ENCODE results near the gene PIGC.
A peak's percentile ranks its signal among the peaks of the same experiment; 100 is the strongest.

Gene PIGC

GRCh38 chr1:172431204-172431603 lies 12.7 kb downstream of the PIGC start:
- peak overlapping the region; percentile 72 for H3K27ac ChIP-seq
- TF ChIP-seq ZFX (IDR thresholded peaks at IDR 0.05) (no peak), CTCF (conservative IDR thresholded peaks at IDR 0.05) (no peak)

GRCh38 chr1:172430128-172430454 lies 13.8 kb downstream of the PIGC start:
- no peak for TF ChIP-seq ZFX (IDR thresholded peaks at IDR 0.05)
- TF ChIP-seq CTCF (conservative IDR thresholded peaks at IDR 0.05), result no peak
- no peak overlapping the region for H3K27ac ChIP-seq

GRCh38 chr1:172429331-172430127 lies 14.3 kb downstream of the PIGC start:
- TF ChIP-seq ZFX (IDR thresholded peaks at IDR 0.05) (no peak), CTCF (conservative IDR thresholded peaks at IDR 0.05) (peak; percentile 96)
- no peak overlapping the region for H3K27ac ChIP-seq

- TF ChIP-seq ZFX (IDR thresholded peaks at IDR 0.05) (no peak), CTCF (conservative IDR thresholded peaks at IDR 0.05) (no peak)
- no peak overlapping the region for H3K27ac ChIP-seq
Measured at GRCh38 chr1:172427191-172427590, 16.7 kb downstream of the PIGC start.

- TF ChIP-seq CTCF (conservative IDR thresholded peaks at IDR 0.05) (no peak), ZFX (IDR thresholded peaks at IDR 0.05) (no peak)
- no peak overlapping the region for H3K27ac ChIP-seq
Measured at GRCh38 chr1:172425339-172425738, 18.5 kb downstream of the PIGC start.

- TF ChIP-seq CTCF (conservative IDR thresholded peaks at IDR 0.05) (no peak), ZFX (IDR thresholded peaks at IDR 0.05) (no peak)
- no peak overlapping the region for H3K27ac ChIP-seq
Measured at GRCh38 chr1:172423336-172423735, 20.5 kb downstream of the PIGC start.

- H3K27ac ChIP-seq, result no peak overlapping the region
- TF ChIP-seq CTCF (conservative IDR thresholded peaks at IDR 0.05) (no peak), ZFX (IDR thresholded peaks at IDR 0.05) (no peak)
Measured at GRCh38 chr1:172421974-172422604, 21.8 kb downstream of the PIGC start.
